HEK293 (cell line): ENCODE measurements around the gene RASL10B.
A peak's percentile ranks its signal among the peaks of the same experiment; 100 is the strongest.

Experiments used
- GLIS1 ChIP-seq: fragments of 450-650 bp; formaldehyde crosslinking; IDR thresholded peaks from 2 replicates; pipeline ENCODE4 v1.5.1; 2016; ENCODE audit warnings: missing biosample characterization, missing genetic modification characterization
- GLIS2 ChIP-seq: fragments of 450-650 bp; formaldehyde crosslinking; IDR thresholded peaks from 2 replicates; pipeline ENCODE4 v1.5.1; 2016; ENCODE audit warnings: missing biosample characterization, missing genetic modification characterization
- HOXD13 ChIP-seq: sonication (generic); formaldehyde crosslinking; IDR thresholded peaks from 2 replicates; pipeline ENCODE4 v1.8.0; 2022; ENCODE audit warnings: missing genetic modification reagents, borderline replicate concordance
- IKZF3 ChIP-seq: fragments of 450-650 bp; IDR thresholded peaks from 2 replicates; pipeline ENCODE4 v1.5.0; 2018; ENCODE audit warnings: missing biosample characterization, mild to moderate bottlenecking, missing genetic modification characterization, moderate library complexity
- KLF10 ChIP-seq: fragments of 450-650 bp; IDR thresholded peaks from 2 replicates; pipeline ENCODE4 v1.5.1; 2018; ENCODE audit warnings: missing biosample characterization, mild to moderate bottlenecking, missing genetic modification characterization
- KLF9 ChIP-seq: fragments of 450-650 bp; formaldehyde crosslinking; IDR thresholded peaks from 2 replicates; pipeline ENCODE4 v1.5.1; 2016; ENCODE audit warnings: missing biosample characterization, missing genetic modification characterization, low read depth
- SP3 ChIP-seq: fragments of 450-650 bp; formaldehyde crosslinking; IDR thresholded peaks from 2 replicates; pipeline ENCODE4 v1.5.1; 2016; ENCODE audit warnings: missing biosample characterization, missing genetic modification characterization
- TRIM28 ChIP-seq: IDR thresholded peaks from 2 replicates; pipeline ENCODE4 v1.6.1; 2011; ENCODE audit warnings: low read length, control low read depth, borderline replicate concordance
- ZBTB7A ChIP-seq: fragments of 450-650 bp; formaldehyde crosslinking; IDR thresholded peaks from 2 replicates; pipeline ENCODE4 v1.5.1; 2016; ENCODE audit warnings: low read depth, missing biosample characterization, missing genetic modification characterization
- ZBTB8A ChIP-seq: fragments of 450-650 bp; formaldehyde crosslinking; IDR thresholded peaks from 2 replicates; pipeline ENCODE4 v1.5.1; 2016; ENCODE audit warnings: missing biosample characterization, missing genetic modification characterization
- ZFHX2 ChIP-seq: fragments of 450-650 bp; formaldehyde crosslinking; conservative IDR thresholded peaks from 2 replicates; pipeline ENCODE4 v1.5.1; 2016; ENCODE audit warnings: missing biosample characterization, missing genetic modification characterization
- ZFP3 ChIP-seq: fragments of 450-650 bp; formaldehyde crosslinking; IDR thresholded peaks from 2 replicates; pipeline ENCODE4 v1.5.1; 2016; ENCODE audit warnings: low read depth, missing biosample characterization, missing genetic modification characterization
- ZIC2 ChIP-seq: fragments of 450-650 bp; formaldehyde crosslinking; IDR thresholded peaks from 2 replicates; pipeline ENCODE4 v1.5.1; 2016; ENCODE audit warnings: missing biosample characterization, missing genetic modification characterization
- ZNF132 ChIP-seq: fragments of 450-650 bp; formaldehyde crosslinking; IDR thresholded peaks from 2 replicates; pipeline ENCODE4 v1.5.1; 2017; ENCODE audit warnings: missing biosample characterization, missing genetic modification characterization, borderline replicate concordance
- ZNF140 ChIP-seq: fragments of 450-650 bp; formaldehyde crosslinking; IDR thresholded peaks from 2 replicates; pipeline ENCODE4 v1.5.1; 2016; ENCODE audit warnings: missing biosample characterization, missing genetic modification characterization
- ZNF24 ChIP-seq: fragments of 450-650 bp; formaldehyde crosslinking; IDR thresholded peaks from 2 replicates; pipeline ENCODE4 v1.5.1; 2016; ENCODE audit warnings: missing biosample characterization, missing genetic modification characterization
- ZNF302 ChIP-seq: fragments of 450-650 bp; formaldehyde crosslinking; IDR thresholded peaks from 2 replicates; pipeline ENCODE4 v1.5.1; 2016; ENCODE audit warnings: missing biosample characterization, missing genetic modification characterization, low read depth
- ZNF324 ChIP-seq: fragments of 450-650 bp; formaldehyde crosslinking; IDR thresholded peaks from 2 replicates; pipeline ENCODE4 v1.5.1; 2016; ENCODE audit warnings: missing biosample characterization, missing genetic modification characterization
- ZNF335 ChIP-seq: fragments of 450-650 bp; formaldehyde crosslinking; conservative IDR thresholded peaks from 2 replicates; pipeline ENCODE4 v1.5.1; 2016; ENCODE audit warnings: missing biosample characterization, missing genetic modification characterization
- ZNF433 ChIP-seq: fragments of 450-650 bp; formaldehyde crosslinking; IDR thresholded peaks from 2 replicates; pipeline ENCODE4 v1.5.1; 2016; ENCODE audit warnings: missing biosample characterization, missing genetic modification characterization, low read depth
- ZNF473 ChIP-seq: fragments of 450-650 bp; formaldehyde crosslinking; IDR thresholded peaks from 2 replicates; pipeline ENCODE4 v1.5.1; 2017; ENCODE audit warnings: missing biosample characterization, missing genetic modification characterization
- ZNF48 ChIP-seq: fragments of 450-650 bp; formaldehyde crosslinking; IDR thresholded peaks from 2 replicates; pipeline ENCODE4 v1.5.1; 2016; ENCODE audit warnings: missing biosample characterization, missing genetic modification characterization
- ZNF549 ChIP-seq: fragments of 450-650 bp; IDR thresholded peaks from 2 replicates; pipeline ENCODE4 v1.5.1; 2018; ENCODE audit warnings: missing biosample characterization, missing genetic modification characterization, mild to moderate bottlenecking, inconsistent platforms, moderate library complexity
- ZNF596 ChIP-seq: fragments of 450-650 bp; IDR thresholded peaks from 2 replicates; pipeline ENCODE4 v1.5.0; 2018; ENCODE audit warnings: missing biosample characterization, mild to moderate bottlenecking, missing genetic modification characterization, moderate library complexity
- ZNF600 ChIP-seq: fragments of 450-650 bp; formaldehyde crosslinking; IDR thresholded peaks from 2 replicates; pipeline ENCODE4 v1.5.1; 2016; ENCODE audit warnings: missing biosample characterization, missing genetic modification characterization
- ZNF610 ChIP-seq: fragments of 450-650 bp; formaldehyde crosslinking; IDR thresholded peaks from 2 replicates; pipeline ENCODE4 v1.5.1; 2016; ENCODE audit warnings: missing biosample characterization, missing genetic modification characterization, borderline replicate concordance
- ZNF654 ChIP-seq: fragments of 450-650 bp; formaldehyde crosslinking; IDR thresholded peaks from 2 replicates; pipeline ENCODE4 v1.5.1; 2016; ENCODE audit warnings: low read depth, missing biosample characterization, missing genetic modification characterization
- ZNF785 ChIP-seq: fragments of 450-650 bp; formaldehyde crosslinking; IDR thresholded peaks from 2 replicates; pipeline ENCODE4 v1.5.1; 2016; ENCODE audit warnings: missing biosample characterization, missing genetic modification characterization
- ZNF791 ChIP-seq: fragments of 450-650 bp; formaldehyde crosslinking; IDR thresholded peaks from 2 replicates; pipeline ENCODE4 v1.5.1; 2016; ENCODE audit warnings: missing biosample characterization, missing genetic modification characterization
- ZSCAN23 ChIP-seq: fragments of 450-650 bp; formaldehyde crosslinking; IDR thresholded peaks from 2 replicates; pipeline ENCODE4 v1.5.1; 2016; ENCODE audit warnings: missing biosample characterization, missing genetic modification characterization
- TF ChIP-seq, protein P1 (sequence below): fragments of 450-650 bp; formaldehyde crosslinking; IDR thresholded peaks from 2 replicates; pipeline ENCODE4 v1.5.1; 2016; ENCODE audit warnings: missing biosample characterization, missing genetic modification characterization
- TF ChIP-seq, protein P2 (sequence below): IDR thresholded peaks from 2 replicates; pipeline ENCODE4 v1.6.1; 2011; ENCODE audit warnings: mild to moderate bottlenecking, low read depth, low read length, borderline replicate concordance
- TF ChIP-seq, protein P3 (sequence below): fragments of 450-650 bp; formaldehyde crosslinking; IDR thresholded peaks from 2 replicates; pipeline ENCODE4 v1.5.1; 2016; ENCODE audit warnings: missing biosample characterization, missing genetic modification characterization
- TF ChIP-seq, protein P4 (sequence below): fragments of 450-650 bp; formaldehyde crosslinking; IDR thresholded peaks from 2 replicates; pipeline ENCODE4 v1.5.1; 2016; ENCODE audit warnings: missing biosample characterization, missing genetic modification characterization, borderline replicate concordance
- TF ChIP-seq, protein P5 (sequence below): fragments of 450-650 bp; IDR thresholded peaks from 2 replicates; pipeline ENCODE4 v1.5.1; 2018; ENCODE audit warnings: missing biosample characterization, mild to moderate bottlenecking, missing genetic modification characterization

RASL10B gene

DNA sequence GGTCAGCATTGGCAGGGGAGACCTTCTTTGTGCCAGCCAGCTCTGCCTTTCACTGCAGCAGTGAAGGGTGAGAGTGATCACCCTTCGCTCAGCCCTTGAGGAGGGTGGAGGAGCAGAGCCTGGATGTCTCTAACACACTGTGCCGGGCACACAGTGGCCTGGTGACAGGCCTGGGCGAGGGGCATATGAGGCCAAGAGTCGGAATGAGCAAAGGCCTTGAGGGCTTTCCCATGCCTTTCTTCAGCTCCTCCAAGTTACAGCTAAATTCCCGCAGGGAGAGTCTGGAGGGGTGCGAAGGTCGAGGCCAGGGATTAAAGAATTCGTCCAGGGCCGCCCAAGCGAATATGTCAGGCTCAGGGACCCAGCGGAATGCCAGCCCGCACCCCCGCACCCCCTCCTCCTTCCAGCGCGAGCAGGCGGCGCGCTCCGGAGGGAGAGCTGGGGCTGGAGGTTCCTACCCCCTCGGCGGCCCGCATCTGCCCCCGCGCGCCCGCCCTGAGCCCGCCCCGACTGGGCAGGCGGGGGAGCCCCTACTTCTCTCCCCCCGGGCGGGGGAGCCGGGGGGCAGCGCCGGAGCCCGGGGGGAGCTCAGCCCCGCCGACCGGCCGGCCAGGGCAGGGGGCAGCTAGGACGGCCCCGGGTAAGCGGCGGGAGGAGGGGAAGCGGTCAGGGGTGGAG is at the start of gene RASL10B (continued):
- TF ChIP-seq ZIC2 (no peak), ZBTB8A (peak; percentile 67), ZNF48 (tag by site-specific recombination) (no peak), ZNF473 (no peak), IKZF3 (tag by site-specific recombination) (no peak; the same call in 1 of the 2 replicates), ZNF654 (tag by site-specific recombination) (no peak), KLF10 (peak; percentile 17; the same call in 1 of the 2 replicates), ZNF24 (tag by site-specific recombination) (no peak), ZNF549 (tag by site-specific recombination) (no peak), KLF9 (tag by site-specific recombination) (no peak), TRIM28 (no peak), ZNF132 (tag by site-specific recombination) (no peak), ZSCAN23 (tag by site-specific recombination) (no peak), ZNF600 (tag by site-specific recombination) (0 out of 2 replicates have a peak, but pooled peaks have one; percentile 33), ZFHX2 (tag by site-specific recombination) (peak; percentile 83), ZNF785 (no peak), ZBTB7A (tag by site-specific recombination) (no peak; the same call in 1 of the 2 replicates), ZNF610 (tag by site-specific recombination) (0 out of 2 replicates have a peak, but pooled peaks have one; percentile 19), ZNF596 (no peak), ZNF791 (no peak), HOXD13 (CRISPR knock-in tag) (no peak), ZNF335 (tag by site-specific recombination) (peak; percentile 52), GLIS1 (tag by site-specific recombination) (peak; percentile 70), GLIS2 (tag by site-specific recombination) (peak; percentile 70), ZFP3 (no peak), SP3 (peak; percentile 45), ZNF302 (no peak), ZNF324 (tag by site-specific recombination) (peak; percentile 19; the same call in 1 of the 2 replicates), ZNF140 (tag by site-specific recombination) (no peak), ZNF433 (no peak)
- TF ChIP-seq, protein P1, sequence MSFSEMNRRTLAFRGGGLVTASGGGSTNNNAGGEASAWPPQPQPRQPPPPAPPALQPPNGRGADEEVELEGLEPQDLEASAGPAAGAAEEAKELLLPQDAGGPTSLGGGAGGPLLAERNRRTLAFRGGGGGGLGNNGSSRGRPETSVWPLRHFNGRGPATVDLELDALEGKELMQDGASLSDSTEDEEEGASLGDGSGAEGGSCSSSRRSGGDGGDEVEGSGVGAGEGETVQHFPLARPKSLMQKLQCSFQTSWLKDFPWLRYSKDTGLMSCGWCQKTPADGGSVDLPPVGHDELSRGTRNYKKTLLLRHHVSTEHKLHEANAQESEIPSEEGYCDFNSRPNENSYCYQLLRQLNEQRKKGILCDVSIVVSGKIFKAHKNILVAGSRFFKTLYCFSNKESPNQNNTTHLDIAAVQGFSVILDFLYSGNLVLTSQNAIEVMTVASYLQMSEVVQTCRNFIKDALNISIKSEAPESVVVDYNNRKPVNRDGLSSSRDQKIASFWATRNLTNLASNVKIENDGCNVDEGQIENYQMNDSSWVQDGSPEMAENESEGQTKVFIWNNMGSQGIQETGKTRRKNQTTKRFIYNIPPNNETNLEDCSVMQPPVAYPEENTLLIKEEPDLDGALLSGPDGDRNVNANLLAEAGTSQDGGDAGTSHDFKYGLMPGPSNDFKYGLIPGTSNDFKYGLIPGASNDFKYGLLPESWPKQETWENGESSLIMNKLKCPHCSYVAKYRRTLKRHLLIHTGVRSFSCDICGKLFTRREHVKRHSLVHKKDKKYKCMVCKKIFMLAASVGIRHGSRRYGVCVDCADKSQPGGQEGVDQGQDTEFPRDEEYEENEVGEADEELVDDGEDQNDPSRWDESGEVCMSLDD, result peak; percentile 92
- TF ChIP-seq, protein P2, sequence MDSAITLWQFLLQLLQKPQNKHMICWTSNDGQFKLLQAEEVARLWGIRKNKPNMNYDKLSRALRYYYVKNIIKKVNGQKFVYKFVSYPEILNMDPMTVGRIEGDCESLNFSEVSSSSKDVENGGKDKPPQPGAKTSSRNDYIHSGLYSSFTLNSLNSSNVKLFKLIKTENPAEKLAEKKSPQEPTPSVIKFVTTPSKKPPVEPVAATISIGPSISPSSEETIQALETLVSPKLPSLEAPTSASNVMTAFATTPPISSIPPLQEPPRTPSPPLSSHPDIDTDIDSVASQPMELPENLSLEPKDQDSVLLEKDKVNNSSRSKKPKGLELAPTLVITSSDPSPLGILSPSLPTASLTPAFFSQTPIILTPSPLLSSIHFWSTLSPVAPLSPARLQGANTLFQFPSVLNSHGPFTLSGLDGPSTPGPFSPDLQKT, result no peak
- TF ChIP-seq, protein P3, sequence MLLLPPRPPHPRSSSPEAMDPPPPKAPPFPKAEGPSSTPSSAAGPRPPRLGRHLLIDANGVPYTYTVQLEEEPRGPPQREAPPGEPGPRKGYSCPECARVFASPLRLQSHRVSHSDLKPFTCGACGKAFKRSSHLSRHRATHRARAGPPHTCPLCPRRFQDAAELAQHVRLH, result 0 out of 2 replicates have a peak, but pooled peaks have one; percentile 56
- TF ChIP-seq, protein P4, sequence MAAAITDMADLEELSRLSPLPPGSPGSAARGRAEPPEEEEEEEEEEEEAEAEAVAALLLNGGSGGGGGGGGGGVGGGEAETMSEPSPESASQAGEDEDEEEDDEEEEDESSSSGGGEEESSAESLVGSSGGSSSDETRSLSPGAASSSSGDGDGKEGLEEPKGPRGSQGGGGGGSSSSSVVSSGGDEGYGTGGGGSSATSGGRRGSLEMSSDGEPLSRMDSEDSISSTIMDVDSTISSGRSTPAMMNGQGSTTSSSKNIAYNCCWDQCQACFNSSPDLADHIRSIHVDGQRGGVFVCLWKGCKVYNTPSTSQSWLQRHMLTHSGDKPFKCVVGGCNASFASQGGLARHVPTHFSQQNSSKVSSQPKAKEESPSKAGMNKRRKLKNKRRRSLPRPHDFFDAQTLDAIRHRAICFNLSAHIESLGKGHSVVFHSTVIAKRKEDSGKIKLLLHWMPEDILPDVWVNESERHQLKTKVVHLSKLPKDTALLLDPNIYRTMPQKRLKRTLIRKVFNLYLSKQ, result no peak
- TF ChIP-seq, protein P5, sequence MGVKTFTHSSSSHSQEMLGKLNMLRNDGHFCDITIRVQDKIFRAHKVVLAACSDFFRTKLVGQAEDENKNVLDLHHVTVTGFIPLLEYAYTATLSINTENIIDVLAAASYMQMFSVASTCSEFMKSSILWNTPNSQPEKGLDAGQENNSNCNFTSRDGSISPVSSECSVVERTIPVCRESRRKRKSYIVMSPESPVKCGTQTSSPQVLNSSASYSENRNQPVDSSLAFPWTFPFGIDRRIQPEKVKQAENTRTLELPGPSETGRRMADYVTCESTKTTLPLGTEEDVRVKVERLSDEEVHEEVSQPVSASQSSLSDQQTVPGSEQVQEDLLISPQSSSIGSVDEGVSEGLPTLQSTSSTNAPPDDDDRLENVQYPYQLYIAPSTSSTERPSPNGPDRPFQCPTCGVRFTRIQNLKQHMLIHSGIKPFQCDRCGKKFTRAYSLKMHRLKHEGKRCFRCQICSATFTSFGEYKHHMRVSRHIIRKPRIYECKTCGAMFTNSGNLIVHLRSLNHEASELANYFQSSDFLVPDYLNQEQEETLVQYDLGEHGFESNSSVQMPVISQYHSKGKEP (tag by site-specific recombination), result 0 out of 2 replicates have a peak, but pooled peaks have one; percentile 18
